Endodermal cell (in vitro differentiated cells): ENCODE results near the gene SLC27A6. TPM values are rescaled to one million over a fixed set of nuclear protein-coding genes. Genes with fewer than 3 reads are reported as not detected.

Experiments used
- DNase-seq: peaks from one replicate; pipeline ENCODE4 v3.0.0-alpha.2; 2017
- H3K27ac ChIP-seq: 2 replicates; pipeline ENCODE4 v1.5.1; 2013; ENCODE audit warnings: mild to moderate bottlenecking, low read depth, low read length, moderate library complexity
- H3K27me3 ChIP-seq: 2 replicates; pipeline ENCODE4 v1.6.1; 2013; ENCODE audit warnings: mild to moderate bottlenecking, low read length, moderate library complexity; ENCODE audit not compliant: insufficient read depth, control insufficient read depth, poor library complexity, severe bottlenecking
- H3K36me3 ChIP-seq: 2 replicates; pipeline ENCODE4 v1.7.0; 2013; ENCODE audit warnings: mild to moderate bottlenecking, low read length, moderate library complexity; ENCODE audit not compliant: control insufficient read depth, insufficient read depth
- H3K4me1 ChIP-seq: one replicate; pipeline ENCODE4 v1.7.0; 2013; ENCODE audit warnings: low read length; ENCODE audit not compliant: control insufficient read depth, insufficient read depth
- H3K4me3 ChIP-seq: 2 replicates; pipeline ENCODE4 v1.5.1; 2013; ENCODE audit warnings: mild to moderate bottlenecking, low read length, moderate library complexity
- H3K9ac ChIP-seq: 2 replicates; pipeline ENCODE4 v1.6.1; 2013; ENCODE audit warnings: mild to moderate bottlenecking, low read length, moderate library complexity; ENCODE audit not compliant: poor library complexity, severe bottlenecking; ENCODE audit errors: extremely low read depth
- H3K9me3 ChIP-seq: 2 replicates; pipeline ENCODE4 v1.6.1; 2013; ENCODE audit warnings: mild to moderate bottlenecking, low read length, moderate library complexity; ENCODE audit not compliant: control insufficient read depth
- H3K27ac Mint-ChIP-seq: 2 replicates; pipeline ENCODE4 v1.8.0; 2020; ENCODE audit warnings: mixed read lengths
- H3K27me3 Mint-ChIP-seq: 2 replicates; pipeline ENCODE4 v1.8.0; 2021; ENCODE audit warnings: mild to moderate bottlenecking, mixed read lengths; ENCODE audit not compliant: insufficient read depth
- H3K36me3 Mint-ChIP-seq: 2 replicates; pipeline ENCODE4 v1.8.0; 2020; ENCODE audit warnings: low read depth, mixed read lengths
- H3K4me1 Mint-ChIP-seq: 2 replicates; pipeline ENCODE4 v1.8.0; 2020; ENCODE audit warnings: mixed read lengths
- H3K4me3 Mint-ChIP-seq: 2 replicates; pipeline ENCODE4 v1.8.0; 2020; ENCODE audit warnings: mild to moderate bottlenecking, moderate library complexity, mixed read lengths
- H3K9me3 Mint-ChIP-seq: 2 replicates; pipeline ENCODE4 v1.8.0; 2020; ENCODE audit warnings: mild to moderate bottlenecking, mixed read lengths
- CTCF ChIP-seq: fragments of 200-600 bp; sonication (generic); conservative IDR thresholded peaks from 2 replicates; pipeline ENCODE4 v1.5.0; 2021; ENCODE audit warnings: antibody characterized with exemption, mild to moderate bottlenecking
- WGBS, 2 experiments: methylation state at CpG; one replicate each; pipeline versions ENCODE4 v1.1.5 to v1.1.7; 2013; ENCODE audit warnings: missing lambda C conversion rate in 2 of 2, mixed read lengths in 1 of 2; ENCODE audit not compliant: insufficient coverage in 1 of 2, insufficient read length in 1 of 2; 5-methylcytosine and 5-hydroxymethylcytosine counted together
- total RNA-seq, 2 donors: library from RNA; stranded (reverse); fragmentation: NEBNext Ultra II Directional in 1 of 2; extraction: Animal tissue kit (Norgen Biotek cat#: 25700) in 1 of 2; gene quantifications; 2 replicates in 1 of 2; 3 replicates in 1 of 2; pipeline ENCODE4 v1.2.1, GENCODE V29; 2021

The SLC27A6 gene
- total RNA-seq, 2 donors from 2014 or later, result 3.3 to 7.2 TPM

- H3K4me1 Mint-ChIP-seq, result peaks cover 8% of the 10 kb centered on the region
- H3K4me3 Mint-ChIP-seq, result no peak overlapping the region
- no peak for TF ChIP-seq CTCF
- Histone ChIP-seq H3K36me3 (no peaks in the 10 kb centered on the region), H3K9me3 (no peaks in the 10 kb centered on the region), H3K27me3 (no peaks in the 10 kb centered on the region), H3K27ac (no peak overlapping the region), H3K4me3 (no peak overlapping the region), H3K4me1 (no peaks in the 10 kb centered on the region), H3K9ac (no peak overlapping the region)
- no peaks in the 10 kb centered on the region for H3K9me3 Mint-ChIP-seq
- no peaks in the 10 kb centered on the region for H3K36me3 Mint-ChIP-seq
- 67% methylated on average over 2 of the region's 2 CpGs; no CpG with 5 or more reads in 1 of the 2 experiments for WGBS, 2 experiments
- H3K27ac Mint-ChIP-seq, result no peak overlapping the region
- H3K27me3 Mint-ChIP-seq, result no peaks in the 10 kb centered on the region
- DNase-seq, result no peak
Observed at GRCh38 chr5:129002527-129002842, 37.2 kb downstream of the SLC27A6 start.

GRCh38 chr5:129003232-129003631, 37.9 kb downstream of the SLC27A6 start:
- Mint-ChIP-seq H3K36me3 (no peaks in the 10 kb centered on the region), H3K4me3 (no peak overlapping the region)

GRCh38 chr5:129014185-129014584, 48.9 kb downstream of the SLC27A6 start:
- Histone ChIP-seq H3K4me1 (peaks cover 2% of the 10 kb centered on the region), H3K9ac (no peak overlapping the region), H3K36me3 (no peaks in the 10 kb centered on the region), H3K27ac (no peak overlapping the region), H3K4me3 (no peak overlapping the region), H3K9me3 (no peaks in the 10 kb centered on the region), H3K27me3 (no peaks in the 10 kb centered on the region)
- no peak for TF ChIP-seq CTCF
- 92 to 100% methylated on average over 2 to 4 of the region's 4 CpGs for WGBS, 2 experiments
- Mint-ChIP-seq H3K27me3 (no peaks in the 10 kb centered on the region), H3K36me3 (no peaks in the 10 kb centered on the region), H3K27ac (no peak overlapping the region), H3K4me3 (no peak overlapping the region), H3K4me1 (peaks cover 4% of the 10 kb centered on the region), H3K9me3 (no peaks in the 10 kb centered on the region)
- no peak for DNase-seq

More at GRCh38 chr5:129003232-129003631, 37.9 kb downstream of the SLC27A6 start:
- H3K27ac ChIP-seq, result no peak overlapping the region
- Mint-ChIP-seq H3K9me3 (no peaks in the 10 kb centered on the region), H3K27me3 (no peaks in the 10 kb centered on the region), H3K27ac (no peak overlapping the region), H3K4me1 (peaks cover 8% of the 10 kb centered on the region)
- H3K9me3 ChIP-seq, result no peaks in the 10 kb centered on the region
- TF ChIP-seq CTCF, result no peak
- no peaks in the 10 kb centered on the region for H3K27me3 ChIP-seq
- H3K36me3 ChIP-seq, result no peaks in the 10 kb centered on the region
- H3K4me1 ChIP-seq, result no peaks in the 10 kb centered on the region
- H3K4me3 ChIP-seq, result no peak overlapping the region
- DNase-seq, result no peak
- 87 to 100% methylated on average over 2 of the region's 2 CpGs for WGBS, 2 experiments
- H3K9ac ChIP-seq, result no peak overlapping the region
